ENCODE data around the gene RHCE.
A peak's percentile ranks its signal among the peaks of the same experiment; 100 is the strongest.

DNA sequence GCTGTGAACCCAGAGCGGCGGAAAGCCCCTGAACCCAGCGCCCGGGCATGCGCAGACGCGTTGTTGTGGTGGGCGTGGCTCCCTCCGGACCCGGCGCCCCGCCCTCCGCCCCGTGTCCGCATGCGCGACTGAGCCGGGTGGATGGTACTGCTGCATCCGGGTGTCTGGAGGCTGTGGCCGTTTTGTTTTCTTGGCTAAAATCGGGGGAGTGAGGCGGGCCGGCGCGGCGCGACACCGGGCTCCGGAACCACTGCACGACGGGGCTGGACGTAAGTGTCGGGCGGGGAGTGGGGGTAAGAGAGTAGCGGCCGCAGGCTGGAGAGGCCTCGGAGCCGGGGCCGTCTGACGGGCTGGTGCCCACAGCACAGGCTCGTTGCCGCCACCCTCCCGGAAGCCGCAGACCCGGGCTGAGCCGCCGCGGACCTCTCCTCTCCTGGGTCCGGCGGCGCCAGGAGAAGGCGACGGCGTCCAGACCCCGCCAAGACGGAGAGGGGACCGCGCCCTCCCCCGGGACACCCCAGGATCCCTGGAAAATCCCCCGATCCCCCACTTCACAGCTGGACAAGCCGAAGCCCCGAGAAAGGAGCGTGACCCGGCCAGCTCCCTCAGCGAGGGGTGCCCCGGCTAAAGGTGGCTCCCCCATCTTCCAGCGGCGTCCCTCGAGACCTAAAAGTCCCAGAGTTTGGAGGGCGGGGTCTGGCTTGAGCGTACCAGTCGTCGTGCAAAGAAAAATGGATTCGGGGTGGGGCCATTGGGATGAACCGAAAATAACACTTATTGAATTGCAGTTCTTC, 82.2 kb downstream of the RHCE start, which contains the start of gene TMEM50A:
- TF ChIP-seq, protein P1, sequence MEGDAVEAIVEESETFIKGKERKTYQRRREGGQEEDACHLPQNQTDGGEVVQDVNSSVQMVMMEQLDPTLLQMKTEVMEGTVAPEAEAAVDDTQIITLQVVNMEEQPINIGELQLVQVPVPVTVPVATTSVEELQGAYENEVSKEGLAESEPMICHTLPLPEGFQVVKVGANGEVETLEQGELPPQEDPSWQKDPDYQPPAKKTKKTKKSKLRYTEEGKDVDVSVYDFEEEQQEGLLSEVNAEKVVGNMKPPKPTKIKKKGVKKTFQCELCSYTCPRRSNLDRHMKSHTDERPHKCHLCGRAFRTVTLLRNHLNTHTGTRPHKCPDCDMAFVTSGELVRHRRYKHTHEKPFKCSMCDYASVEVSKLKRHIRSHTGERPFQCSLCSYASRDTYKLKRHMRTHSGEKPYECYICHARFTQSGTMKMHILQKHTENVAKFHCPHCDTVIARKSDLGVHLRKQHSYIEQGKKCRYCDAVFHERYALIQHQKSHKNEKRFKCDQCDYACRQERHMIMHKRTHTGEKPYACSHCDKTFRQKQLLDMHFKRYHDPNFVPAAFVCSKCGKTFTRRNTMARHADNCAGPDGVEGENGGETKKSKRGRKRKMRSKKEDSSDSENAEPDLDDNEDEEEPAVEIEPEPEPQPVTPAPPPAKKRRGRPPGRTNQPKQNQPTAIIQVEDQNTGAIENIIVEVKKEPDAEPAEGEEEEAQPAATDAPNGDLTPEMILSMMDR (IDR thresholded peaks at IDR 0.05), result 0 out of 2 replicates have a peak, but pooled peaks have one; percentile 9
- no peak for TF ChIP-seq ZFX (IDR thresholded peaks at IDR 0.05; ENCODE audit: borderline replicate concordance)

Data from 22Rv1 (cell line).